Upper lobe of left lung (tissue), 4 donors: ENCODE measurements around the gene TBL1XR1.

Source experiments
- POLR2A ChIP-seq, 4 donors: fragments of 450-650 bp; IDR thresholded peaks; one replicate each; pipeline ENCODE4 v1.5.1; 2016 to 2017; ENCODE audit warnings: antibody characterized with exemption in 4 of 4, mild to moderate bottlenecking in 2 of 4
- TF ChIP-seq, protein P1 (sequence below), 6 experiments: fragments of 450-650 bp in 4 of 6; fragments of 200-600 bp in 2 of 6; sonication (generic) in 2 of 6; IDR thresholded peaks; one replicate each; pipeline ENCODE4 v1.5.1; 2016 to 2019; ENCODE audit warnings: antibody characterized with exemption in 6 of 6

- TF ChIP-seq, protein P1, sequence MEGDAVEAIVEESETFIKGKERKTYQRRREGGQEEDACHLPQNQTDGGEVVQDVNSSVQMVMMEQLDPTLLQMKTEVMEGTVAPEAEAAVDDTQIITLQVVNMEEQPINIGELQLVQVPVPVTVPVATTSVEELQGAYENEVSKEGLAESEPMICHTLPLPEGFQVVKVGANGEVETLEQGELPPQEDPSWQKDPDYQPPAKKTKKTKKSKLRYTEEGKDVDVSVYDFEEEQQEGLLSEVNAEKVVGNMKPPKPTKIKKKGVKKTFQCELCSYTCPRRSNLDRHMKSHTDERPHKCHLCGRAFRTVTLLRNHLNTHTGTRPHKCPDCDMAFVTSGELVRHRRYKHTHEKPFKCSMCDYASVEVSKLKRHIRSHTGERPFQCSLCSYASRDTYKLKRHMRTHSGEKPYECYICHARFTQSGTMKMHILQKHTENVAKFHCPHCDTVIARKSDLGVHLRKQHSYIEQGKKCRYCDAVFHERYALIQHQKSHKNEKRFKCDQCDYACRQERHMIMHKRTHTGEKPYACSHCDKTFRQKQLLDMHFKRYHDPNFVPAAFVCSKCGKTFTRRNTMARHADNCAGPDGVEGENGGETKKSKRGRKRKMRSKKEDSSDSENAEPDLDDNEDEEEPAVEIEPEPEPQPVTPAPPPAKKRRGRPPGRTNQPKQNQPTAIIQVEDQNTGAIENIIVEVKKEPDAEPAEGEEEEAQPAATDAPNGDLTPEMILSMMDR (IDR thresholded peaks at IDR 0.05) = no peak
- no peak for TF ChIP-seq POLR2A (IDR thresholded peaks at IDR 0.05)
Measured at GRCh38 chr3:177190756-177191681, 6.3 kb downstream of the TBL1XR1 start.
